OCI-LY3 (cell line): ENCODE measurements around the gene CISD2.
"Not testable (repeated sequence)": the region's sequence is repeated elsewhere in the genome, so short reads cannot be mapped to it uniquely, and the experiment has no call there.

Source experiments
- H2AFZ ChIP-seq: fragments of 200-600, 300-600 bp; shearing (Covaris generic); 2 replicates; pipeline ENCODE4 v1.6.0; 2014; ENCODE audit warnings: antibody characterized with exemption, low read depth, low read length
- H3K27ac ChIP-seq: fragments of 200-600, 300-600 bp; sonication (generic); 2 replicates; pipeline ENCODE4 v1.5.1; 2014; ENCODE audit warnings: mild to moderate bottlenecking, low read length, moderate library complexity, mixed read lengths
- H3K27me3 ChIP-seq: fragments of 200-600, 300-600 bp; sonication (generic); 2 replicates; pipeline ENCODE4 v1.6.1; 2014; ENCODE audit warnings: low read depth, low read length, mixed read lengths
- H3K36me3 ChIP-seq: fragments of 200-600, 300-600 bp; sonication (generic); replicated peaks from 2 replicates; pipeline ENCODE3; 2014; ENCODE audit warnings: low read depth, low read length, mixed read lengths
- H3K4me1 ChIP-seq: fragments of 300-600, 200-600 bp; sonication (generic); 2 replicates; pipeline ENCODE4 v1.6.1; 2014; ENCODE audit warnings: low read length, mixed read lengths
- H3K4me2 ChIP-seq: fragments of 200-600, 300-600 bp; sonication (generic); 2 replicates; pipeline ENCODE4 v1.6.1; 2014; ENCODE audit warnings: low read length, mixed read lengths
- H3K4me3 ChIP-seq: fragments of 300-600, 200-600 bp; sonication (generic); 2 replicates; pipeline ENCODE4 v1.5.1; 2014; ENCODE audit warnings: antibody characterized with exemption, mild to moderate bottlenecking, low read length, moderate library complexity
- H3K79me2 ChIP-seq: fragments of 300-600, 200-600 bp; shearing (Covaris generic); 2 replicates; pipeline ENCODE4 v1.6.1; 2014; ENCODE audit warnings: mild to moderate bottlenecking, low read length, mixed read lengths
- H3K9ac ChIP-seq: fragments of 300-600, 200-600 bp; shearing (Covaris generic); 2 replicates; pipeline ENCODE4 v1.6.0; 2014; ENCODE audit warnings: mild to moderate bottlenecking, low read length, moderate library complexity
- H3K9me3 ChIP-seq: fragments of 200-600, 300-600 bp; shearing (Covaris generic); 2 replicates; pipeline ENCODE4 v1.6.1; 2014; ENCODE audit warnings: low read length, mixed read lengths; ENCODE audit not compliant: insufficient read depth
- H4K20me1 ChIP-seq: fragments of 200-600, 300-600 bp; sonication (generic); 2 replicates; pipeline ENCODE4 v1.6.1; 2016; ENCODE audit warnings: low read length, mixed read lengths; ENCODE audit not compliant: insufficient read depth
- EZH2phosphoT487 ChIP-seq: fragments of 200-600 bp; shearing (Covaris generic); IDR thresholded peaks from 2 replicates; pipeline ENCODE4 v1.6.1; 2018; ENCODE audit warnings: antibody characterized with exemption, mixed run types, low read depth
- TF ChIP-seq, protein P1 (sequence below): fragments of 200-600, 300-600 bp; sonication (generic); IDR thresholded peaks from 2 replicates; pipeline ENCODE4 v1.5.1; 2014; ENCODE audit warnings: antibody characterized with exemption, low read length, low read depth

Gene CISD2

DNA sequence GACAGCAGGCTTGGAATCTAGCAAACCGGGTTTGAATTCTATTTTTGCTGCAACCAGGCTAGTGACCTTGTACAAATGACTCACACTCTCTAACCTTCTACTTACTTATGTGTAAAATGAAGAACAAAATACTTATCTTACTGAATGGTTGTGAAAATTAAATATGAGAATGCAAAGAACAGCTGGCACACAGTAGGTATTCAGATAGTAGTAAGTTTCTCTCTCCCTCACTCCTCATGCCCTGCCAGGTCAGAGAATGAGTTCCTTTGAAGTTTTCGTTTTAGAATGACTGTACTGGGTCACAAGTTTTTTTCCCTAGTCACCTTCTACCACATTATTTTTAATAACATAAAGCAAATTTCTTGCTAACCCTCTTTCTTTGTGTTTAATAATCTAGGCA is 33.0 kb downstream of the CISD2 start:
- no peaks in the 10 kb centered on the region for H3K79me2 ChIP-seq
- H3K4me1 ChIP-seq, result 0 out of 2 replicates have a peak, but pooled peaks cover 3% of the 10 kb centered on the region
- H3K9ac ChIP-seq, result no peak overlapping the region
- H2AFZ ChIP-seq, result no peak overlapping the region
- H4K20me1 ChIP-seq, result no peaks in the 10 kb centered on the region
- no peaks in the 10 kb centered on the region for H3K36me3 ChIP-seq
- H3K4me3 ChIP-seq, result no peak overlapping the region
- H3K27ac ChIP-seq, result no peak overlapping the region
- TF ChIP-seq EZH2phosphoT487, result no peak
- TF ChIP-seq, protein P1, sequence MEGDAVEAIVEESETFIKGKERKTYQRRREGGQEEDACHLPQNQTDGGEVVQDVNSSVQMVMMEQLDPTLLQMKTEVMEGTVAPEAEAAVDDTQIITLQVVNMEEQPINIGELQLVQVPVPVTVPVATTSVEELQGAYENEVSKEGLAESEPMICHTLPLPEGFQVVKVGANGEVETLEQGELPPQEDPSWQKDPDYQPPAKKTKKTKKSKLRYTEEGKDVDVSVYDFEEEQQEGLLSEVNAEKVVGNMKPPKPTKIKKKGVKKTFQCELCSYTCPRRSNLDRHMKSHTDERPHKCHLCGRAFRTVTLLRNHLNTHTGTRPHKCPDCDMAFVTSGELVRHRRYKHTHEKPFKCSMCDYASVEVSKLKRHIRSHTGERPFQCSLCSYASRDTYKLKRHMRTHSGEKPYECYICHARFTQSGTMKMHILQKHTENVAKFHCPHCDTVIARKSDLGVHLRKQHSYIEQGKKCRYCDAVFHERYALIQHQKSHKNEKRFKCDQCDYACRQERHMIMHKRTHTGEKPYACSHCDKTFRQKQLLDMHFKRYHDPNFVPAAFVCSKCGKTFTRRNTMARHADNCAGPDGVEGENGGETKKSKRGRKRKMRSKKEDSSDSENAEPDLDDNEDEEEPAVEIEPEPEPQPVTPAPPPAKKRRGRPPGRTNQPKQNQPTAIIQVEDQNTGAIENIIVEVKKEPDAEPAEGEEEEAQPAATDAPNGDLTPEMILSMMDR, result no peak
- no peaks in the 10 kb centered on the region for H3K27me3 ChIP-seq
- no peaks in the 10 kb centered on the region for H3K9me3 ChIP-seq
- no peak overlapping the region for H3K4me2 ChIP-seq

DNA sequence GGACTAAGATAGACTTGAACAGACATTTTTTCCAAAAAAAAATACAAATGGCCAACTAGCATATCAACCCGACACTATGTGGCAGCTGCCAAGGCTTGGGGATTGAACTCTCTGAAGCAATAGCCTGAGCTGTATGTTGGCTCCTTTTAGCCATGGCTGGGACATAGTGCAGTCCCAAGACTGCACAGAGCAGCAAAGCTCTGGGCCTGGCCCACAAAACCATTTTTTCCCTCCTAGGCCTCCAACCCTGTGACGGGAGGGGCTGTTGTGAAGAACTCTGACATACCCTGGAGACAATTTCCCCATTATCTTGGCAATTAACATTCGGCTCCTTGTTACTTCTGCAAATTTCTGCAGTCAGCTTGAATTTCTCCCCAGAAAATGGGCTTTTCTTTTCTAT is 50.1 kb downstream of the CISD2 start:
- Histone ChIP-seq H3K4me3 (no peak overlapping the region), H3K27me3 (no peaks in the 10 kb centered on the region), H3K79me2 (no peaks in the 10 kb centered on the region), H3K4me2 (no peak overlapping the region), H3K36me3 (no peaks in the 10 kb centered on the region), H3K4me1 (no peaks in the 10 kb centered on the region), H4K20me1 (no peaks in the 10 kb centered on the region), H3K9me3 (0 out of 2 replicates have a peak, but pooled peaks cover 7% of the 10 kb centered on the region), H2AFZ (no peak overlapping the region), H3K27ac (no peak overlapping the region), H3K9ac (no peak overlapping the region)
- TF ChIP-seq, protein P1, result no peak
- TF ChIP-seq EZH2phosphoT487, result no peak

DNA sequence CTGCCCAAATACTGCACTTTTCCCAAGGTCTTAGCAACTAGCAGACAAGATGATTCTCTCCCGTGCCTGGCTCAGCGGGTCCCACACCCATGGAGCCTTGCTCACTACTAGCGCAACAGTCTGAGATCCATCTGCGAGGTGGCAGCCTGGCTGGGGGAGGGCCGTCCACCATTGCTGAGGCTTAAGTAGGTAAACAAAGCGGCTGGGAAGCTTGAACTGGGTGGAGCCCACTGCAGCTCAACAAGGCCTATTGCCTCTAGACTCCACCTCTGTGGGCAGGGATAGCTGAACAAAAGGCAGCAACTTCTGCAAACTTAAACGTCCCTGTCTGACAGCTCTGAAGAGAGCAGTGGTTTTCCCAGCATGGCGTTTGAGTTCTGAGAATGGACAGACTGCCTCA is 50.9 kb downstream of the CISD2 start:
- not testable (repeated sequence) for H3K4me2 ChIP-seq, H2AFZ ChIP-seq, H3K4me3 ChIP-seq

DNA sequence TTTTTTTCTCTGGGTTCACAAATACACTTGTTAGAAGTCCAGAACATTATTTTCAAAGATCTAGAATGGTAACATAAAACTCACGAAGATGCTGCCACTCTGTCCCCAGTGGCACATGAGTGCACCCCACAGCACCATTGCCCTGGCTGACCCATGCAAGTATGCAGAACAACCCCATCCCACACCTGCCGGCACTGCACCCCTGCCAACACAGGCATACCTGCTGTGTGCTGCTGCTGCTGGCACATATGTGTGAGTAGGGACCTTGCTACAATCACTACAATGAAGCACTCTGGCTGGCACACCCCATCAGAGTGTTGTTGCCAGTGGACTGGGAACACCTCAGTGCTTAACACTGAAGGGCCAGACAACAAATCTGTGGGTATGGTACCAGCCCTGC is 66.9 kb downstream of the CISD2 start:
- H3K9me3 ChIP-seq, result no peaks in the 10 kb centered on the region
- H3K27ac ChIP-seq, result no peak overlapping the region
- no peak overlapping the region for H3K9ac ChIP-seq
- no peaks in the 10 kb centered on the region for H3K4me1 ChIP-seq
- TF ChIP-seq, protein P1, result no peak
- no peak for TF ChIP-seq EZH2phosphoT487
- no peak overlapping the region for H3K4me2 ChIP-seq
- H2AFZ ChIP-seq, result no peak overlapping the region
- no peaks in the 10 kb centered on the region for H3K36me3 ChIP-seq
- H3K27me3 ChIP-seq, result no peaks in the 10 kb centered on the region
- no peak overlapping the region for H3K4me3 ChIP-seq
- no peaks in the 10 kb centered on the region for H3K79me2 ChIP-seq
- no peaks in the 10 kb centered on the region for H4K20me1 ChIP-seq

More for the DNA sequence above, 50.9 kb downstream of the CISD2 start:
- H3K36me3 ChIP-seq, H3K27ac ChIP-seq, H3K9ac ChIP-seq, H3K4me1 ChIP-seq, H3K9me3 ChIP-seq, H3K27me3 ChIP-seq, H4K20me1 ChIP-seq, H3K79me2 ChIP-seq: not testable (repeated sequence)

DNA sequence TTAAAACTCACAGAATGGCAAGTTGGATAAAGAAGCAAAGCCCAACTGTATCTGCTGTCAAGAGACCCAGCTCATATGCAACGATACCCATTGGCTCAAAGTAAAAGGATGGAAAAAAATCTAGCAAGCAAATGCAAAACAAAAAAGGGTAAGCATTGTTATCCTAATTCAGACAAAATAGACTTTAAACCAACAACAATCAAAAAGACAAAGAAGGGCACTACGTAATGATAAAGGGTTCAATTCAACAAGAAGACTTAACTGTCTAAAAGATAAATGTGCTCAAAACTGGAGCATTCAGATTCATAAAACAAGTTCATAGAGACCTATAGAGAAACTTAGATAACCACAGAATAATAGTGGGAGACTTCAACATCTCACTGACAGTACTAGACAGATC is 69.3 kb downstream of the CISD2 start:
- not testable (repeated sequence) for H3K27ac ChIP-seq, H3K4me2 ChIP-seq, H4K20me1 ChIP-seq, H3K27me3 ChIP-seq, H3K9ac ChIP-seq, H3K4me3 ChIP-seq, H3K9me3 ChIP-seq, H3K36me3 ChIP-seq, H2AFZ ChIP-seq, H3K4me1 ChIP-seq, H3K79me2 ChIP-seq
